Psoas muscle (tissue), 8 donors: ENCODE measurements around the gene CSTB. TPM values are rescaled to one million over a fixed set of nuclear protein-coding genes. Genes with fewer than 3 reads are reported as not detected.

Experiments used
- ATAC-seq, 4 donors: fragments of 200-7000 bp; cut with Tn5 transposase; one replicate each; pipeline ENCODE4 v1.9.1; 2020; ENCODE audit warnings: moderate library complexity in 3 of 4, mild to moderate bottlenecking in 2 of 4
- DNase-seq, 2 donors: peaks; one replicate each; pipeline ENCODE4 v3.0.0-alpha.2; 2020
- H3K27ac ChIP-seq: fragments of 200-600 bp; one replicate; pipeline ENCODE4 v1.8.0; 2022
- H3K27me3 ChIP-seq, 3 donors: fragments of 200-600 bp in 1 of 3; one replicate each; pipeline versions ENCODE4 v1.6.1 to v1.8.0; 2013 to 2022; ENCODE audit warnings: low read length in 2 of 3, mild to moderate bottlenecking in 2 of 3, moderate library complexity in 1 of 3; ENCODE audit not compliant: insufficient read depth in 3 of 3
- H3K36me3 ChIP-seq, 2 donors: fragments of 200-600 bp in 1 of 2; one replicate each; pipeline versions ENCODE4 v1.6.1 to v1.8.0; 2013 to 2022; ENCODE audit warnings: low read depth in 1 of 2, mild to moderate bottlenecking in 1 of 2, moderate library complexity in 1 of 2; ENCODE audit not compliant: insufficient read depth in 1 of 2
- H3K4me1 ChIP-seq: fragments of 200-600 bp; one replicate; pipeline ENCODE4 v1.8.0; 2022
- H3K4me3 ChIP-seq: fragments of 200-600 bp; one replicate; pipeline ENCODE4 v1.8.0; 2022; ENCODE audit warnings: mild to moderate bottlenecking
- H3K9me3 ChIP-seq: fragments of 200-600 bp; one replicate; pipeline ENCODE4 v1.8.0; 2022
- WGBS, 3 donors: extraction: QIAGEN DNeasy Blood & Tissue Kit; methylation state at CpG; one replicate each; pipeline versions ENCODE4 v1.1.6 to v1.1.7; 2013; 5-methylcytosine and 5-hydroxymethylcytosine counted together
- intact Hi-C, 2 donors: fragments of 100-400 bp; cut with DNase I; formaldehyde crosslinking; loops; one replicate each; pipeline versions ENCODE4 v1.11.0 to v1.14.2; 2022
- polyA plus RNA-seq, 3 donors: library from polyadenylated mRNA; stranded (reverse); fragments of 200-250 nt; gene quantifications; one replicate each; pipeline ENCODE4 v1.2.3, GENCODE V29; 2013
- total RNA-seq, 4 donors: library from RNA; stranded (reverse); fragmentation: NEBNext Ultra II Directional in 2 of 4; extraction: Animal tissue kit (Norgen Biotek cat#: 25700) in 2 of 4; gene quantifications; one replicate each; pipeline versions ENCODE4 v1.2.1 to v1.2.4, GENCODE V29; 2021 to 2023
- TF ChIP-seq, protein P1 (sequence below): fragments of 200-600 bp; IDR thresholded peaks from one replicate; pipeline ENCODE4 v1.8.0; 2022; ENCODE audit warnings: antibody characterized with exemption
- donor health status: healthy with polysubstance abuse.
- donor health status: DM: no; HTN: no; CAD: no; lungs with moderate emphysema.
- donor health status: Bipolar disorder and iron deficiency.
- donor health status: healthy.
- donor health status: DM: yes; HTN: yes; CAD: no.
- donor health status: DM: no; HTN: no; CAD: no.
- donor health status: DM: no; HTN: no; CAD: no.
- donor health status: DM: yes; HTN: yes; CAD: no.

CSTB gene
- total and polyA plus RNA-seq, 7 donors = 16.0 to 35.2 (median 21.3) TPM

DNA sequence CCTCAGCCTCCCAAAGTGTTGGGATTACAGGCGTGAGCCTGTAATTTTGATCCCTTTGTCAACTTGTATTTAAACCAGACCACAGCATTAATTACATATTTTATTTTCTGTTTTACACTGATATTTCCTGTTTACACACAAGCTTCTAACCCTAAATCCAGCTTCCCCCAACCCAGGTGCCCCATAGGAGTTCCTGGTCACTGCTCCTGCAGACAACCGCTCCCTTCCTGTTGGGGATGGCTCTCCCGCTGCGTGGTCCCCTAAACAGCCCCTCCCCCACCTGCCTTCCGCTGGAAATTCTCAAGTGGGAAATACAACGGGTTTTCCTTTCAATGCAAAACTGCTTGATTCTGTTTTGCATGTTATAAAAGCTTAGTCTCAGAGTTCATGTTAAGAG lies 3.7 kb downstream of the CSTB start:
- Histone ChIP-seq H3K36me3 (peaks cover 2 to 25% of the 10 kb centered on the region in 2 donors), H3K9me3 (no peaks in the 10 kb centered on the region), H3K27me3 (no peaks in the 10 kb centered on the region), H3K4me3 (no peak overlapping the region), H3K27ac (no peak overlapping the region), H3K4me1 (peaks cover 7% of the 10 kb centered on the region)
- DNase-seq (no peak), ATAC-seq (no peak)
- WGBS, 3 donors = 57 to 70% (median 69%) methylated on average over 6 of the region's 6 CpGs
- intact Hi-C loops = no loop called here
- TF ChIP-seq, protein P1, sequence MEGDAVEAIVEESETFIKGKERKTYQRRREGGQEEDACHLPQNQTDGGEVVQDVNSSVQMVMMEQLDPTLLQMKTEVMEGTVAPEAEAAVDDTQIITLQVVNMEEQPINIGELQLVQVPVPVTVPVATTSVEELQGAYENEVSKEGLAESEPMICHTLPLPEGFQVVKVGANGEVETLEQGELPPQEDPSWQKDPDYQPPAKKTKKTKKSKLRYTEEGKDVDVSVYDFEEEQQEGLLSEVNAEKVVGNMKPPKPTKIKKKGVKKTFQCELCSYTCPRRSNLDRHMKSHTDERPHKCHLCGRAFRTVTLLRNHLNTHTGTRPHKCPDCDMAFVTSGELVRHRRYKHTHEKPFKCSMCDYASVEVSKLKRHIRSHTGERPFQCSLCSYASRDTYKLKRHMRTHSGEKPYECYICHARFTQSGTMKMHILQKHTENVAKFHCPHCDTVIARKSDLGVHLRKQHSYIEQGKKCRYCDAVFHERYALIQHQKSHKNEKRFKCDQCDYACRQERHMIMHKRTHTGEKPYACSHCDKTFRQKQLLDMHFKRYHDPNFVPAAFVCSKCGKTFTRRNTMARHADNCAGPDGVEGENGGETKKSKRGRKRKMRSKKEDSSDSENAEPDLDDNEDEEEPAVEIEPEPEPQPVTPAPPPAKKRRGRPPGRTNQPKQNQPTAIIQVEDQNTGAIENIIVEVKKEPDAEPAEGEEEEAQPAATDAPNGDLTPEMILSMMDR = no peak

DNA sequence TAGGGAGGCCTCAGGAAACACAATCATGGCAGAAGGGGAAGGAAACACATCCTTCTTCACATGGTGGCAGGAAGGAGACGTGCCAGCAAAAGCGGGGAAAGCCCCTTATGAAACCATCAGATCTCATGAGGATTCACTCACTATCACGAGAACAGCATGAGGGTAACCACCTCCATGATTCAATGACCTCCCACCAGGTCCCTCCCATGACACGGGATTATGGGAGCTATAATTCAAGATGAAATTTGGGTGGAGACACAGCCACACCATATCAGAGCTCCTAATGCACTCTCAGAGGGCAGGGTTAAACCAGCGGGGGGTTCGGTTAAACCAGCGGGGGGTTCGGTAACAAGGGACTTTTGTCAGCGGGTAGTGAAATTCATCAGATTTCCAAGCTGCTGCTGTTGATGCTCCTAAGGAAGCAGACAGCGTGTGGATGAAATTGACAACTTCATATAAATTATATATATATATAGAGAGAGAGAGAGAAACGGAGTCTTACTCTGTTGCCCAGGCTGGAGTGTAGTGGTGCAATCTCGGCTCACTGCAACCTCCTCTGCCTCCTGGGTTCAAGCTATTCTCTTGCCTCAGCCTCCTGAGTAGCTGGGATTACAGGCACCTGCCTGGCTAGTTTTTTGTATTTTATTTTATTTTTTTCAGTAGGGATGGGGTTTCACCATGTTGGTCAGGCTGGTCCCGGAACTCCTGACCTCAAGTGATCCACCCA lies 4.2 kb downstream of the CSTB start:
- TF ChIP-seq, protein P1 = no peak
- 81 to 84% (median 81%) methylated on average over 13 of the region's 13 CpGs for WGBS, 3 donors
- H3K4me1 ChIP-seq = peaks cover 7% of the 10 kb centered on the region
- intact Hi-C loops = no loop called here
- H3K9me3 ChIP-seq = no peaks in the 10 kb centered on the region
- H3K4me3 ChIP-seq = no peak overlapping the region
- DNase-seq (no peak), ATAC-seq (no peak)
- H3K36me3 ChIP-seq = peaks cover 2 to 25% of the 10 kb centered on the region in 2 donors
- no peak overlapping the region for H3K27ac ChIP-seq
- H3K27me3 ChIP-seq = no peaks in the 10 kb centered on the region

DNA sequence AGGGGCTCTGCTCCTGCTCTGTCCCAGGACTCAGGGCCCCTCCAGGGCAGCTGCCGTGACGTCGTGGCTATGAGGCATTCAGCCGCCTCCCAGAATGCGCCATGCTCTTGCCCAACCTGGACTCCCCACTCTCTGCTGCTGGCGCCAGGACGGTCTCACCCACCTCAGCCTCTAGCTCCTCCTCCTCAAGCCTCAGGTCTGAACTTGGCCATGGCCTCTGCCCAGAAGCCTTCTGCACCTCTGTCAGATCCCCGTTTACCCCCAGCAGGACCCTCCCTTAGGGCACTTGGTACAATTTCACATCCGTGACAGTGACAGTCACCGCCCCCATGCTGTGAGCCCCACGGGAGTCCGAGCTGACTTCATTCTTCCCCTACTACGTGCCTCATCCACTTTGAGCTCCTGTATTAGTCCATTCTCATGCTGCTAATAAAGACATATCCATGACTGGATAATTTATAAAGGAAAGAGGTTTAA lies 4.9 kb downstream of the CSTB start:
- TF ChIP-seq, protein P1 = no peak
- Histone ChIP-seq H3K4me3 (no peak overlapping the region), H3K4me1 (peaks cover 7% of the 10 kb centered on the region), H3K27ac (no peak overlapping the region), H3K9me3 (no peaks in the 10 kb centered on the region), H3K36me3 (peaks cover 2 to 25% of the 10 kb centered on the region in 2 donors), H3K27me3 (no peaks in the 10 kb centered on the region)
- 70 to 72% (median 72%) methylated on average over 13 of the region's 13 CpGs for WGBS, 3 donors
- no peak for ATAC-seq
- intact Hi-C loops = no loop called here
- DNase-seq = peak in 1 of 2 donors; percentile 52

DNA sequence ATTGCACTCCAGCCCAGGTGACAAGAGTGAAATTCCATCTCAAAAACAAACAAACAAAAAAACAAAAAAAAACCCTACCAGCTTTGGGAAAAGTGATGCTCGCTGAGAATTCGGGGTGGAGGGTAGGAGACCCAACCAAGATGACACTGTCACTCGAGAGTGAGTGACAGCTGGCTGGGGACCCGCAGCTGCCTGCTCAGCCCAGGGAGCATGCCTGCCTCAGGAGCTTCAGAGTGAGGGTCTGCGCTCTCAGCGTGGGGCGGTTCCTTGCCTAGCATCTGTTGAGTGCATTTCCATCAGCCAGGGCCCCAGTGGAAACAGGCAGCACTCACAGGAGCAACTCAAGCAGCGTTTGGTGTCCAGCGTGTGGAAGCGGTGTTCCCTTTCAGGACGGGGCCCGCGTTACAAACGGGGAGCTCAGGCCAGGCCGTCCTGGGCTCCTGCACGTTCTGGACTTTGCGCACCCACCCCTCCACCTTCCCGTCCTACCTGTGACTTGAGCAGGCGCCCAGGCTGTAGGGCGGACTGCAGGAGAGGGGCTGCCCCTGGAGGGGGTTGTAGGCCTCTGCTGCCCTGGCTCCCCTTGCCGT lies 5.9 kb downstream of the CSTB start:
- Histone ChIP-seq H3K27ac (no peak overlapping the region), H3K4me3 (no peak overlapping the region), H3K4me1 (peaks cover 4% of the 10 kb centered on the region), H3K9me3 (no peaks in the 10 kb centered on the region), H3K27me3 (no peaks in the 10 kb centered on the region), H3K36me3 (peaks cover 2 to 25% of the 10 kb centered on the region in 2 donors)
- ATAC-seq = no peak
- intact Hi-C loops = no loop called here
- TF ChIP-seq, protein P1 = no peak
- 73 to 75% (median 74%) methylated on average over 21 of the region's 21 CpGs for WGBS, 3 donors
- peak in 1 of 2 donors; percentile 46 for DNase-seq
